Stimulated activated effector memory CD8-positive, alpha-beta T cell treated with anti-CD3 and anti-CD28 coated beads, Interleukin-12 subunit alpha, Interleukin-12 subunit beta, amount 100 ng/mL, for 72 hours (primary cell): Measurements from ENCODE around the gene ANXA1.
A peak's percentile ranks its signal among the peaks of the same experiment; 100 is the strongest.

ENCODE experiments used
- ATAC-seq: fragments of 150-1000 bp; cut with Tn5 transposase; 2 replicates; pipeline ENCODE4 v1.10.0; 2021
- DNase-seq, 2 donors: peaks; one replicate each; pipeline ENCODE4 v3.0.0; 2021 to 2022; ENCODE audit warnings: low spot score in 2 of 2
- H3K27ac Mint-ChIP-seq: one replicate; pipeline ENCODE4 v1.8.0; 2022; ENCODE audit warnings: mild to moderate bottlenecking, mixed read lengths
- H3K36me3 Mint-ChIP-seq: one replicate; pipeline ENCODE4 v1.8.0; 2022; ENCODE audit warnings: mild to moderate bottlenecking, mixed read lengths
- H3K4me1 Mint-ChIP-seq: one replicate; pipeline ENCODE4 v1.8.0; 2022; ENCODE audit warnings: mixed read lengths
- H3K4me3 Mint-ChIP-seq: one replicate; pipeline ENCODE4 v1.8.0; 2022; ENCODE audit warnings: mild to moderate bottlenecking, mixed read lengths
- H3K9me3 Mint-ChIP-seq: one replicate; pipeline ENCODE4 v1.8.0; 2022; ENCODE audit warnings: mixed read lengths

The ANXA1 gene

DNA sequence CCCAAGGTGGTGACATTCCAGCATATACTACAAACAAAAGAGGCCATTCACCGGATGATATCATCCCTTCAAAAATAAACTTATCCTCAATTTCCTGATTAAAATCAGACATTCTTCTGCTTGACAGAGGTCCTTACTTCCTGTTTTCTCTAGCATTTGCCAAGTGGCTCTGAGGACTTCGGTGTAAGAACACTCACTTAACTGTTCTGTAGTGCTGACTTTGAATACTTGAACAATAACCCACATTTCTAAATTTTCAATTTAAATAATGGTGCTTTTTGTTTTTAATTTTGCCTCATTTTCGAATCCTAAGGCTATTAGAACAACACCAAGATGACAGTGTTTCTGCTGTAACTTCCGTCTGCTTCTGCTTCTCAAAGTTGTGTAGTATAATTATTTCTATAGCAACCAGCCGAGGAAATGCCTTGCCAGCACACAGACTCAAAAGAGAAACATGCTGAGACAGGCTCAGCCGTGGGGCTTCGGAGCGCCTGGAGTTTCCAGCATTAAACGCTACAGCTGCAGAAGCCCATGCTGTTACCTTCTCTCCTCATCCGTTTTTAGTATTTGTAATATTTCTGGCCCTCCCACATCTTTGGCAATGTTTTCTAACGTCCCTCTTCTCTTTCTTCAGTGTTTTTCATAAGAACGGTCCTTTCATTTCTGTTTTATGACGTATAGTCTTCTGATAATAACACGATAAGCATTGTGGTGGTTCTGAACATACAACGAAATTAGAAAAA, 19.5 kb upstream of the ANXA1 start:
- Mint-ChIP-seq H3K4me3 (peak overlapping the region; percentile 67), H3K36me3 (peaks cover 6% of the 10 kb centered on the region), H3K9me3 (no peaks in the 10 kb centered on the region), H3K4me1 (peaks cover 21% of the 10 kb centered on the region), H3K27ac (peak overlapping the region; percentile 92)
- ATAC-seq (peak; percentile 94), DNase-seq (peak; percentile 47 to 81)

DNA sequence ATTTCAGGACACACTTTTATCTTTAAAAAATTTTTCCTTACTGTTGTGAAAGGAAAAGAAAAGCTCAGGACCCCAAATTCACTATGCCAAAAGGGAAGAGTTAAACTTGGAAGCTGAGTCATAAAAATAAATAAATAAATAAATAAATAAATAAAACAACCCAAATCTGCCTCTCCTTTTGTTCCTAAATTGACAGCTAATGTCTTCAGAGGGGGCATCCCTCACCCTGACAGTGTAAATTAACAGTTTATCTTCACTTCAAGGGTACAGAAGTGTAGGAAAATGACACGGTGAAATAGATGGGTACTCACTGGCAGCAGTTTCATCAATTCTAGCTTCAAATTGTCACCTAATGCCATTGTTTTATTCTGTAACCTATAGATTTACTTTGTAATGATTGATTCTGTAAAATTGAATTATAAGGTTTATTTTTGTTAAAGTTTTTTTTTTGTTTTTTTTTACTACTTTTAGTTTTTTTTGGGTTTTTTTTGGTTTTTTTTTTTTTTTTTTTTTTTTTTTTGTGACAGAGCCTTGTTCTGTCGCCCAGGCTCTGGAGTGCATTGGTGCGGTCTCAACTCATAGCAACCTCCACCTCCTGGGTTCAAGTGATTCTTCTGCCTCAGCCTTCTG, 18.5 kb upstream of the ANXA1 start:
- DNase-seq (no peak), ATAC-seq (no peak)
- Mint-ChIP-seq H3K36me3 (peaks cover 6% of the 10 kb centered on the region), H3K27ac (peak overlapping the region; percentile 92), H3K4me1 (peaks cover 21% of the 10 kb centered on the region), H3K9me3 (no peaks in the 10 kb centered on the region), H3K4me3 (peak overlapping the region; percentile 67)

DNA sequence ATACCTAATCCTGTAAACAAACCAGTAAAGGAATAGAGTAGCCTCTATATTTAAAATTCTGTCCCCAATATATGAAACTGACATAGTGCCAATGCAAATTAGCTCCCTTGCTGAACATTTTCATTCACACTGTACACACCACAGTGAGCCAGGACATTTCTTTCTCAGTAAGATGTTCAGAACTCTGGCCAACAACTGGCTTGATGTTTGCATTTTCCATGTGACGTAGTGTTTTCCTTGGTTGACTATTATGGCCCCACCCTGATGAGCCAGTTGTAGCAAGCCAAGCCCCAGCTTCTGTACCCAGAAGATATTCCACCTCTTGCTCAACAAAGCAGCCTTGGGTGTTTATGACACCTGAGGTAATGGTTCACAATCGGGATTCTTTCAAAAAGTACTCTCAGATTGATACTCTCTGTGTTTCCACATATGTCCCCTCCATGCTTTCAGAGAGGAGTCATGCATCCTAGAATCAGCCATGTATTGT, 17.7 kb upstream of the ANXA1 start:
- H3K9me3 Mint-ChIP-seq, result no peaks in the 10 kb centered on the region
- H3K4me1 Mint-ChIP-seq, result peaks cover 21% of the 10 kb centered on the region

GRCh38 chr9:73135394-73135793, 16.3 kb upstream of the ANXA1 start:
- H3K4me1 Mint-ChIP-seq, result peaks cover 16% of the 10 kb centered on the region
- DNase-seq, result no peak
- ATAC-seq, result peak; percentile 59
- peak overlapping the region; percentile 11 for H3K27ac Mint-ChIP-seq
- peaks cover 6% of the 10 kb centered on the region for H3K36me3 Mint-ChIP-seq
- no peaks in the 10 kb centered on the region for H3K9me3 Mint-ChIP-seq
- no peak overlapping the region for H3K4me3 Mint-ChIP-seq

More for the DNA sequence above, 17.7 kb upstream of the ANXA1 start:
- no peak overlapping the region for H3K4me3 Mint-ChIP-seq
- H3K36me3 Mint-ChIP-seq, result peaks cover 6% of the 10 kb centered on the region
- DNase-seq (no peak), ATAC-seq (no peak)
- peak overlapping the region; percentile 92 for H3K27ac Mint-ChIP-seq

DNA sequence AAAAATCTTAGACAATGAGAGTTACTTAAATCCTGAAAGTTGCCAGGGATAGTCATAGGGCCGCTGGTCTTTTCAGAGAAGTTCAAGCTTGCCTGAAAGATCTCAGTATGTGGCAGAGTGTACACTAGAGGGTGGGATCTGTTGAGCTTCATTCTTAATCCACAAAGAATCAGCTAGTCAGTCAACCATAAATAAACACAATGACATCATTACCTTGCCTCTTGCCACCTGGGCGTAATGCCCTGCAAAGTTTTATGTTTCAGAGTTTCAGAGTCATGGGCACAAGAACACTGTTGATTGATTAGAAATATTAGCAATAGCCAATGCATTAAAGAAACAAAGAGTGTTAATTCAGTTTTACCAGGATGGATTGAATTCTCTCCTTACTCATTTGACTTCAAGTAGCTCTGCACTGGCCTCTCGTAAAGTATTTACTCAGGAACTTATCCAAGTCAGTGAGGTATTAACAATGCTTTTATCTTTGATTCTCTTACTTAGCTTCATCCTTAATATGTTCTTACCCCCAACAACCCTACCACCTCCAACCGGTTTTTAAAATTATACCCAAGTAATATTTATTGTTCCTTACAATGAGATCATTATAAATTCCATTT, 14.3 kb upstream of the ANXA1 start:
- ATAC-seq (no peak), DNase-seq (no peak)
- Mint-ChIP-seq H3K27ac (no peak overlapping the region), H3K36me3 (no peaks in the 10 kb centered on the region), H3K4me1 (peaks cover 8% of the 10 kb centered on the region), H3K9me3 (no peaks in the 10 kb centered on the region), H3K4me3 (no peak overlapping the region)

GRCh38 chr9:73137914-73138313, 13.8 kb upstream of the ANXA1 start:
- Mint-ChIP-seq H3K4me3 (no peak overlapping the region), H3K36me3 (no peaks in the 10 kb centered on the region), H3K4me1 (peaks cover 8% of the 10 kb centered on the region), H3K27ac (no peak overlapping the region), H3K9me3 (no peaks in the 10 kb centered on the region)
- ATAC-seq (no peak), DNase-seq (no peak)

DNA sequence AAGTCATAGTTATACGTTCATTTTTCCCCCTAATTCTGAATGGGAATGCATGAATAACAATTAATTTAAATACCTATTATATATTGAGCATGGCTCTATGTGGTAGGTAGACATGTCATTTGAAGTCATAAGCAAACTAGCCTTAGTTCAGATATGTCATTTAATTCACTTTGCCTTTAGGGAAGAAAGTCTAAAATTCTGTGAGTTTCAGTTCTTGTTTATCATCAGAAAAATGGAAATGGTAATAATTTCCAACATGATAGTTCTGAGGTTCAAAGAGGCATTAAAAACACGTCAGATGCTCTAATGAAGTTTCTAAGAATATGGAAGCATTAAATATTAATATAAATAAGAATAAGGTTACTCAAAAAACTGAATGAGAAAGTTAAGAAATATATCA, 13.1 kb upstream of the ANXA1 start:
- Mint-ChIP-seq H3K4me3 (no peak overlapping the region), H3K36me3 (no peaks in the 10 kb centered on the region), H3K9me3 (no peaks in the 10 kb centered on the region), H3K27ac (no peak overlapping the region), H3K4me1 (peaks cover 8% of the 10 kb centered on the region)
- ATAC-seq (no peak), DNase-seq (no peak)

DNA sequence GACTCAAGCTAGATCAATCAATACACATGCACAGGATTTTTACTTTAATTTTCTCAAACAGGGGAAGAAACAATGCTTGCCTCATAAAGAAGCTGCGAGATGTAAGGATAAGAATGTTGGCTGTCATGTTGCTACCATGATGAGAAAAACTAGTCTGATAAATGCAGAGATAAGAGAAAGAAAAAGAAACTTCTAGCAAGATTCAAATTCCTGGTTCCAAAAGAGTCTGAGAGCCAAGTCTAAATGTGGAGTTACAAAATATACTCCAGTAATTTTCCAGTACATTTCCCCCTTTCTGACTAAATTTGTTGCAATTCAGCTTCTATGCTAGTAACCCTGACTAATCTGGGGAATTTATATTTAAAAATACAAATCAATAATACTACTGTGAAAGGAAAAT, 10.4 kb upstream of the ANXA1 start:
- Mint-ChIP-seq H3K4me3 (no peak overlapping the region), H3K27ac (no peak overlapping the region), H3K9me3 (no peaks in the 10 kb centered on the region), H3K36me3 (no peaks in the 10 kb centered on the region), H3K4me1 (peaks cover 9% of the 10 kb centered on the region)
- ATAC-seq (no peak), DNase-seq (no peak)

DNA sequence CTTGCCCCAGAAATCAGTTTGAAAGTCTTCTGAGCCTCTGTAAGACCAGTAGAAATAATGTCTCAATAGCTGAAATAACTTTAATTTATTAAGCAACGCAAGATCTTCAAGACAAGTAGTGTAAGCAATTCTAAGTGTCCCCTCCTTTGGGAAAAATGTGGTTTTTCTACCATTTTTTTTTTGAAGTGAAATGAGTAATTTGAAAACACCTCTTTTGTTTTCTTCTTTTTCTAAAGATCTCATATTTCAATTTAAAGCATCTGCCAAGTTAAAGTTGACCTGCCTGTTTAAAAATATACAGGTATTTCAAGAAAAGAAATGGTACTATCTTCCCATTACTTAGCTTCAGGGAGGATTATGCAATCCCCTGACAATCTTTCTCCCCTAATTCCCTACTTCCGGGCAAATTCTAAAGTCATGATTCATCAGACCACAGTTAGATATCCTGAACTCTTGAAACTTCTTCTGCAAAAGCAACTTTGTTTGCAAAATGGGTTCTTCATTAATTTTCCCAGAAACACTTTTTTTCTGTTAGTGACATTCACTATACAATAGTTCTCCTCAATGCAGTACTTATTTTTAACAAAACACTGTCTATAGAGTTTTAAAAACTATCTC, 7.8 kb upstream of the ANXA1 start:
- no peak for DNase-seq
- peaks cover under 1% of the 10 kb centered on the region for H3K36me3 Mint-ChIP-seq
- H3K4me1 Mint-ChIP-seq, result peaks cover 18% of the 10 kb centered on the region
- ATAC-seq, result no peak
- H3K9me3 Mint-ChIP-seq, result no peaks in the 10 kb centered on the region
- no peak overlapping the region for H3K27ac Mint-ChIP-seq
- no peak overlapping the region for H3K4me3 Mint-ChIP-seq

DNA sequence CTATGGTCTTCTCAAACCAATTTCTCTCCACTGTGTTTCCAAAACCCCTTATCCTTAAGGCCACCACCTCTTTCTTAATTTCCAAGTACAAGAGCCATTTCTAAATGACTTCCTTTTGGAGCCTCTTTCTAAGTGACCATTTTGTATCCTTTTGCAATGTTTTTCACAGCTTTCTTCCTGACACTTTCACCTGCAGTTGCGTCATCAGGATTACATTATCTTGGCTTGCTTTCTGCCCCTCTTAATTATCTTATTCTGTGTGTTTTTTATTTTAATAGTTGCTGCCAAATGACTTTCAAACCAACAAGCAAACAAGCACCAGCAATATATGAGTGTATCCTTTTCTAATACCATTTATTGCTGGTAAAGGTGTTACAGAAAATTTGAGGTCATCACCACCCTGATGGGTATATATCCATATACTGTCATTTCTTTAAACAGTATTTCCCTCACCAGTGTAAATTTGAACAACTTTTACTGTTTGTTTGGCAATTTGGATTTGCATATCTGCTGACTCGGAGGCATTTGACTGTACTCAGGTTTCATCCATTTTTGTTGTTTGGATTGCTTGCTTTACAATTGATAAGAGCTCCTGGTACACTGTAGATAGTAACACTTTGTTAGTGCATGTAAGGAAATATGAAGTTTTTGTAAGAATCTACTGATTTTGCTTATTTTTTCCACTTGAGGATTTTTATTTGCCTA, 5.4 kb upstream of the ANXA1 start:
- ATAC-seq (no peak), DNase-seq (no peak)
- Mint-ChIP-seq H3K4me1 (peaks cover 24% of the 10 kb centered on the region), H3K27ac (no peak overlapping the region), H3K36me3 (peaks cover 6% of the 10 kb centered on the region), H3K4me3 (no peak overlapping the region), H3K9me3 (no peaks in the 10 kb centered on the region)

DNA sequence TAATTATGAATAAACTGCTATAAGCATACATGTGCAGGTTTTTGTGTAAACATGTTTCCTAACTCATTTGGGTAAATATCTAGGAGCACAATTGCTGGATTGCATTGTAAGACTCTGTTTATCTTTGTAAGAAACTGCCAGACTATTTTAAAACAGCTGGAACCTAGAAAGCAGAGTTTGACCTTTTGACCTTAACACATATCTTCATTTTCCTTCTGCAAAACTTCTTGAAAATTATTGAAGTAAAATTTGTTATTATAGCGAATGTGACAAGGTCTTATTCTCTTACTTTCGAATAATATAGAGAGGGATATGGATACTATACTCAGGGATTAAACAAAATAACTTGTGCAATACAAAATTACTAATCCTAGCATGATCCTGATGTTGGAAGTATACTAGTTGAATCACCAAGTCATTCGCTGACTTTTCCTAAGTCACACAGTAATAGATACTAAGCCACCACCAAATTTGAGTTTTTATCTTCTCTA, 3.2 kb upstream of the ANXA1 start:
- no peak for DNase-seq
- Mint-ChIP-seq H3K36me3 (peaks cover 6% of the 10 kb centered on the region), H3K27ac (peak overlapping the region; percentile 76), H3K4me3 (peak overlapping the region; percentile 33), H3K4me1 (peaks cover 24% of the 10 kb centered on the region), H3K9me3 (no peaks in the 10 kb centered on the region)
- no peak for ATAC-seq

DNA sequence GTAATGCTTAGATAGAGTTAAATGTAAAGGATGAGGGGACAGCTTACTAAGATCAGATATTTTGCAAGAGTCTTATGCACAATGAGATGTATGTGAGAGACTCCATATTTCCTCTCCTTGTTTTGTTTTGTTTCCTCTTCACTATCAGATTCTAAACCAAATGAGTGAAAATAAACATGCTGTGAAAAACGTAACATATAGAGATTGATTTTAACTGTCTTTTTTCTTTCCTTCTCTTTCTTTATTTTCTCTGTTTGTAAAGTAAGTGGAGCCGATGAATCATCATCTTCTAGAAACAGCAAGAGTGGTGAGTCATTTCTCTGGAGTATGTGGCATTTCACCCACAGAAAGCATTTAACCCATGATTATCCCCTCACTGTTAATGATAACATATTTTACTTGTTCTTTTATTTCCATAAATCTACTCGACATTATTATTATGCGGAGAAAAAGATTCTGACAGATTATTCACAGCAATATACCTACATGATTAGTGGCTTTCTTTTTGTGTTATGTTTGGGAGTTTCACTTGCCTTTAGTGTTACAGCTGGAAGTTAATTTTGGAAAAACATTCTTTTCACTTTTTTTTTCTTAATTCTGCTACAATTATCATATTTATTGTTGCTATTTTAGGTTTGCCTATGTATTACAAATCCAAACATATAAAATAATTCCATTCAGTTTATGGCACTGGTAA, 2.1 kb upstream of the ANXA1 start:
- H3K36me3 Mint-ChIP-seq, result peaks cover 7% of the 10 kb centered on the region
- H3K4me3 Mint-ChIP-seq, result peak overlapping the region; percentile 33
- H3K9me3 Mint-ChIP-seq, result no peaks in the 10 kb centered on the region
- no peak for DNase-seq
- ATAC-seq, result peak; percentile 86
- H3K4me1 Mint-ChIP-seq, result peaks cover 26% of the 10 kb centered on the region
- H3K27ac Mint-ChIP-seq, result peak overlapping the region; percentile 76

DNA sequence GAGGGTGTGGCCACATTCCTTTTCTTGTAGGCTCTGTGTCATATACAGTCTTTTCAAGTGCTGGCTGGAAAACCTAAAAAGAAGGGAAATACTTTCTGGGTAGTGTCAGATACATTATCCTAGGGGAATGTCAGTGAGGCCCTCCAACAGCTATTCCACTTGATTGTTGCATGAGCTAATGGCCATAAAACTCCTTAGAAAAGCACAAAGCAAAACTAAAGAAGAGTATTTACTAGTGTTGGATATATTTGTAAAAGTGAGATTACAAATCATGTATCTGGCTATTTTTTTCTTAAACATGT, 829 bp downstream of the ANXA1 start:
- Mint-ChIP-seq H3K36me3 (peaks cover 14% of the 10 kb centered on the region), H3K9me3 (no peaks in the 10 kb centered on the region), H3K27ac (peak overlapping the region; percentile 94), H3K4me1 (peaks cover 41% of the 10 kb centered on the region), H3K4me3 (peak overlapping the region; percentile 83)
- DNase-seq (no peak), ATAC-seq (no peak)

DNA sequence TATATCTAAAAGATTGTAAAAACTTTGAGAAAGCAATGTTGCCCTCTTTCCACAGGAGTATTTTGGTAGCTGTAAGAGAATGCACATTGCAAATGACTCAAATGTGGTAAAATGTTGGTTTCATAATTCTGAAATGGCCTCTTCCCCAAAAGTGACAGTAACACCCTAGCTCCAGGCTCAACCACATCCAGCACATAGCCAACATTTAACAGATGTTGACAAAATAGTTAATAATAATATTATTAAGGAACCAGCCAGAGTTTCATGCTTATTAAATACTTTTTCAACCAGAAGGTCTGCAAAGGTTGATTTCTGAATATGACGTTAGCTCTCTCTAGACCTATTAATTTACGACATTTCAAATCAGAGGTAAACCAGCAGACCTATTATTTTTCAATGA, 1.3 kb downstream of the ANXA1 start:
- no peaks in the 10 kb centered on the region for H3K9me3 Mint-ChIP-seq
- H3K27ac Mint-ChIP-seq, result peak overlapping the region; percentile 94
- H3K4me3 Mint-ChIP-seq, result peak overlapping the region; percentile 83
- H3K36me3 Mint-ChIP-seq, result peaks cover 19% of the 10 kb centered on the region
- DNase-seq (no peak), ATAC-seq (peak; percentile 83)
- H3K4me1 Mint-ChIP-seq, result peaks cover 44% of the 10 kb centered on the region
